ENCODE data around the gene CPLANE1.
"Not testable (repeated sequence)": the region's sequence is repeated elsewhere in the genome, so short reads cannot be mapped to it uniquely, and the experiment has no call there.

CPLANE1 gene

GRCh38 chr5:37248970-37249814, at the start of gene CPLANE1:
CPLANE1 (minus strand) TSS chr5:37249376; CDS start chr5:37247698, 1,678 bp downstream.
- DNase-seq, result peak; percentile 73 to 96

GRCh38 chr5:37296313-37296712, 47.1 kb upstream of the CPLANE1 start:
- not testable (repeated sequence) for DNase-seq

- DNase-seq, result no peak
Measured at GRCh38 chr5:37283214-37283820, 34.1 kb upstream of the CPLANE1 start.

GRCh38 chr5:37275511-37275910, 26.3 kb upstream of the CPLANE1 start:
- no peak for DNase-seq

GRCh38 chr5:37272511-37272910, 23.3 kb upstream of the CPLANE1 start:
- no peak for DNase-seq

- DNase-seq, result not testable (repeated sequence)
Measured at GRCh38 chr5:37268100-37268499, 18.9 kb upstream of the CPLANE1 start.

GRCh38 chr5:37255774-37256358, 6.7 kb upstream of the CPLANE1 start:
- no peak for DNase-seq

GRCh38 chr5:37254581-37254980, 5.4 kb upstream of the CPLANE1 start:
- DNase-seq, result no peak

- DNase-seq, result no peak
Measured at GRCh38 chr5:37251665-37252064, 2.5 kb upstream of the CPLANE1 start.

GRCh38 chr5:37249815-37250164, 614 bp upstream of the CPLANE1 start:
- DNase-seq, result no peak

GRCh38 chr5:37248421-37248969, 681 bp downstream of the CPLANE1 start:
- peak in 1 of 2 experiments; percentile 54 for DNase-seq

- no peak for DNase-seq
Measured at GRCh38 chr5:37247496-37247895, 1.7 kb downstream of the CPLANE1 start.

- DNase-seq, result no peak
Measured at GRCh38 chr5:37247036-37247435, 2.1 kb downstream of the CPLANE1 start.

- no peak for DNase-seq
Measured at GRCh38 chr5:37234288-37234687, 14.9 kb downstream of the CPLANE1 start.

- no peak for DNase-seq
Measured at GRCh38 chr5:37226377-37226776, 22.8 kb downstream of the CPLANE1 start.

- DNase-seq, result no peak
Measured at GRCh38 chr5:37222181-37222580, 27.0 kb downstream of the CPLANE1 start.

- DNase-seq, result not testable (repeated sequence)
Measured at GRCh38 chr5:37220426-37220825, 28.8 kb downstream of the CPLANE1 start.

GRCh38 chr5:37219384-37219783, 29.8 kb downstream of the CPLANE1 start:
- not testable (repeated sequence) for DNase-seq

- DNase-seq, result no peak
Measured at GRCh38 chr5:37217976-37218375, 31.2 kb downstream of the CPLANE1 start.

GRCh38 chr5:37214550-37214949, 34.6 kb downstream of the CPLANE1 start:
- DNase-seq, result peak; percentile 13 to 31

- no peak for DNase-seq
Measured at GRCh38 chr5:37212096-37212495, 37.1 kb downstream of the CPLANE1 start.

- no peak for DNase-seq
Measured at GRCh38 chr5:37211661-37212060, 37.5 kb downstream of the CPLANE1 start.

All from NCI-H526 (cell line).